ENCODE measurements around the gene SLC15A1.

SLC15A1 gene

GRCh38 chr13:98796191-98796590, 43.7 kb upstream of the SLC15A1 start:
- Histone ChIP-seq H3K27me3 (ENCODE audit: insufficient read depth, insufficient read length) (no peaks in the 10 kb centered on the region), H3K36me3 (ENCODE audit: insufficient read depth, insufficient read length, low read length) (peaks cover 3% of the 10 kb centered on the region), H3K9ac (ENCODE audit: insufficient read length, low read depth) (no peak overlapping the region), H3K4me1 (ENCODE audit: insufficient read depth, insufficient read length) (no peaks in the 10 kb centered on the region), H3K4me3 (ENCODE audit: insufficient read length, low read depth) (no peak overlapping the region), H3K9me3 (ENCODE audit: insufficient read depth, low read length) (no peaks in the 10 kb centered on the region)
- no peak for TF ChIP-seq YY1 (IDR thresholded peaks at IDR 0.05; ENCODE audit: insufficient read depth, insufficient read length)
- TF ChIP-seq SUZ12 (IDR thresholded peaks at IDR 0.05; ENCODE audit: extremely low read depth, insufficient read depth, insufficient read length): no peak
- no peak for TF ChIP-seq ZNF274 (IDR thresholded peaks at IDR 0.05; ENCODE audit: low read depth, low read length)
- DNase-seq (ENCODE audit: low read depth, low spot score): no peak

- Histone ChIP-seq H3K4me1 (ENCODE audit: insufficient read depth, insufficient read length) (no peaks in the 10 kb centered on the region), H3K9me3 (ENCODE audit: insufficient read depth, low read length) (no peaks in the 10 kb centered on the region), H3K9ac (ENCODE audit: insufficient read length, low read depth) (no peak overlapping the region), H3K27me3 (ENCODE audit: insufficient read depth, insufficient read length) (no peaks in the 10 kb centered on the region), H3K4me3 (ENCODE audit: insufficient read length, low read depth) (no peak overlapping the region), H3K36me3 (ENCODE audit: insufficient read depth, insufficient read length, low read length) (peaks cover 2% of the 10 kb centered on the region)
- TF ChIP-seq YY1 (IDR thresholded peaks at IDR 0.05; ENCODE audit: insufficient read depth, insufficient read length) (no peak), ZNF274 (IDR thresholded peaks at IDR 0.05; ENCODE audit: low read depth, low read length) (no peak), SUZ12 (IDR thresholded peaks at IDR 0.05; ENCODE audit: extremely low read depth, insufficient read depth, insufficient read length) (no peak)
- DNase-seq (ENCODE audit: low read depth, low spot score): no peak
Measured at GRCh38 chr13:98795220-98795619, 42.7 kb upstream of the SLC15A1 start.

DNA sequence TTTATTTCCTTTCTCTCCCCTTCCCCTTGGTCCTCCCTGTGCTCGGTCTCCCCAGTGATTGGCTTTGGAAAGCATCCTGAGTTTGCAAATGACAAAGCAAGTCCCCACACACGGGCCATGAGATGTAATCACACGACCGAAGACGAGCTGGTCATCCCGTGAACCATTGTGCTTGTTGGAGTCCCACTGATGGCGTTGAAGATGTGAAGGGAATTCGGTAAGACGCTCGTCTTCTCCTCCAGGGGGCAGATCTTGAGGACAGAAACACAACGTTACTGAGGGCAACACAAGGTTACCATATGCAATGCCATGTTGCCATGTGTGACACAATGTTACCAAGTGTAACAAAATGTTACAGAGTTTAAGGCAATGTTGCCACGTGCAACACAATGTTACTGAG, 42.0 kb upstream of the SLC15A1 start:
- H3K4me1 ChIP-seq (ENCODE audit: insufficient read depth, insufficient read length): no peaks in the 10 kb centered on the region
- no peaks in the 10 kb centered on the region for H3K36me3 ChIP-seq (ENCODE audit: insufficient read depth, insufficient read length, low read length)
- no peak overlapping the region for H3K9ac ChIP-seq (ENCODE audit: insufficient read length, low read depth)
- DNase-seq (ENCODE audit: low read depth, low spot score): no peak
- no peak overlapping the region for H3K4me3 ChIP-seq (ENCODE audit: insufficient read length, low read depth)
- TF ChIP-seq SUZ12 (IDR thresholded peaks at IDR 0.05; ENCODE audit: extremely low read depth, insufficient read depth, insufficient read length): no peak
- H3K9me3 ChIP-seq (ENCODE audit: insufficient read depth, low read length): no peaks in the 10 kb centered on the region
- no peaks in the 10 kb centered on the region for H3K27me3 ChIP-seq (ENCODE audit: insufficient read depth, insufficient read length)

DNA sequence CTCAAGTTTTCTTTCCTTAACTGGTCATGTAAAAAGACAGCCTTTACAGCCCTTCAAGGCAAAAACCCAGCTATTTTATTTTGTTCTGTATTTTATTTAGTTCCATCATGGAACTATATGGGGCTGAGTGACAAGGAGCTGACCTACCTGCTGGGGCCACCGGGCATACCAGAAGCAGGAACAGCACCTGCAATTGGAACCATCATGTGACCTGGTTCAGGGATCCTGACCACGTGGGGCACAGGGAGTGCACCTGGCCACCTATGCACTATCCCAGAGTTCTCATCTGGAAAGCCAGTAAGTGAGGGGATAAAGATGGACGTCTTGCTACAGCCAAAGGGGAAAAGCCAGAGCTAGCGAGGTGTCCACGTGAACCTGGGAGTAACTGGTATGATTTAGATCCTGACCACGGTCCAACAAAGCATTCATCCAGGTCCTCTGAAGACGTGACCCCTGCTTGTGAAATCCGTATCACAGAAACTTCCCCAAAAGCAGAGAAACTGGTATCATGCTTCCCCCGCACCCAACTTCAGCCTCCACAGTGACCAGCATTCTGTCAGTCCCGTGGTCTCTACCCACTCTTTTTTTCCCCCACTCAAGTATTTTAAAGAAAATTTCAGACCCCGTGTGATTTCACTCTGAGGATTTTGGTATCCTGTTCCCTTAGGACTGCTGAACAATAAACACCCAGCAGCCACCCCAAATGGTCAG, 40.5 kb upstream of the SLC15A1 start:
- no peaks in the 10 kb centered on the region for H3K36me3 ChIP-seq (ENCODE audit: insufficient read depth, insufficient read length, low read length)
- H3K4me3 ChIP-seq (ENCODE audit: insufficient read length, low read depth): no peak overlapping the region
- H3K27me3 ChIP-seq (ENCODE audit: insufficient read depth, insufficient read length): no peaks in the 10 kb centered on the region
- H3K9ac ChIP-seq (ENCODE audit: insufficient read length, low read depth): no peak overlapping the region
- TF ChIP-seq YY1 (IDR thresholded peaks at IDR 0.05; ENCODE audit: insufficient read depth, insufficient read length): no peak
- no peak for TF ChIP-seq SUZ12 (IDR thresholded peaks at IDR 0.05; ENCODE audit: extremely low read depth, insufficient read depth, insufficient read length)
- no peak for TF ChIP-seq ZNF274 (IDR thresholded peaks at IDR 0.05; ENCODE audit: low read depth, low read length)
- no peaks in the 10 kb centered on the region for H3K9me3 ChIP-seq (ENCODE audit: insufficient read depth, low read length)
- H3K4me1 ChIP-seq (ENCODE audit: insufficient read depth, insufficient read length): no peaks in the 10 kb centered on the region
- no peak for DNase-seq (ENCODE audit: low read depth, low spot score)

DNA sequence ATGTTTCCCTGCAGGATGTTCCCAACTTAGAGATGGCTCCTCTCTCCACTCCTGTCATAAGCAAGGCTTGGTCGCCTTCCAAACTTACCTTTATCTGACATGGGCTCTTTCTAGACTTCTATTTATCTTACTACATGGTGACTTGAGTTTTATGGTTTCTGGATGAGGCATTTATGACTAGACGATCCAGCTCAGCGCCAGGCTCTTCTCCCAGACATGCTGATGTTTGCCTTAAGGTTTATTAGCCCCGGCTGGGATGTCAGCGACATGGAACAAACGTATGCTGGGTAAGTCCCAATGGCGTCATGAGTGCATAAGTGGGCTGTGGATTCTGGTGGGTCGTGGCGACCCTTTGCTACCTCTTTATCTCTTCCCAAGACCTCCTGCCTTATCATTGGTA, 39.8 kb upstream of the SLC15A1 start:
- no peaks in the 10 kb centered on the region for H3K36me3 ChIP-seq (ENCODE audit: insufficient read depth, insufficient read length, low read length)
- no peak for DNase-seq (ENCODE audit: low read depth, low spot score)
- H3K4me1 ChIP-seq (ENCODE audit: insufficient read depth, insufficient read length): no peaks in the 10 kb centered on the region
- H3K9me3 ChIP-seq (ENCODE audit: insufficient read depth, low read length): no peaks in the 10 kb centered on the region
- no peak overlapping the region for H3K9ac ChIP-seq (ENCODE audit: insufficient read length, low read depth)
- no peak overlapping the region for H3K4me3 ChIP-seq (ENCODE audit: insufficient read length, low read depth)
- no peaks in the 10 kb centered on the region for H3K27me3 ChIP-seq (ENCODE audit: insufficient read depth, insufficient read length)
- TF ChIP-seq YY1 (IDR thresholded peaks at IDR 0.05; ENCODE audit: insufficient read depth, insufficient read length): no peak
- TF ChIP-seq ZNF274 (IDR thresholded peaks at IDR 0.05; ENCODE audit: low read depth, low read length): no peak
- no peak for TF ChIP-seq SUZ12 (IDR thresholded peaks at IDR 0.05; ENCODE audit: extremely low read depth, insufficient read depth, insufficient read length)

GRCh38 chr13:98791611-98792010, 39.1 kb upstream of the SLC15A1 start:
- H3K27me3 ChIP-seq (ENCODE audit: insufficient read depth, insufficient read length): no peaks in the 10 kb centered on the region
- H3K4me3 ChIP-seq (ENCODE audit: insufficient read length, low read depth): no peak overlapping the region
- no peak for DNase-seq (ENCODE audit: low read depth, low spot score)
- H3K4me1 ChIP-seq (ENCODE audit: insufficient read depth, insufficient read length): no peaks in the 10 kb centered on the region
- H3K36me3 ChIP-seq (ENCODE audit: insufficient read depth, insufficient read length, low read length): no peaks in the 10 kb centered on the region
- H3K9me3 ChIP-seq (ENCODE audit: insufficient read depth, low read length): no peaks in the 10 kb centered on the region
- TF ChIP-seq ZNF274 (IDR thresholded peaks at IDR 0.05; ENCODE audit: low read depth, low read length) (no peak), SUZ12 (IDR thresholded peaks at IDR 0.05; ENCODE audit: extremely low read depth, insufficient read depth, insufficient read length) (no peak)
- H3K9ac ChIP-seq (ENCODE audit: insufficient read length, low read depth): no peak overlapping the region

DNA sequence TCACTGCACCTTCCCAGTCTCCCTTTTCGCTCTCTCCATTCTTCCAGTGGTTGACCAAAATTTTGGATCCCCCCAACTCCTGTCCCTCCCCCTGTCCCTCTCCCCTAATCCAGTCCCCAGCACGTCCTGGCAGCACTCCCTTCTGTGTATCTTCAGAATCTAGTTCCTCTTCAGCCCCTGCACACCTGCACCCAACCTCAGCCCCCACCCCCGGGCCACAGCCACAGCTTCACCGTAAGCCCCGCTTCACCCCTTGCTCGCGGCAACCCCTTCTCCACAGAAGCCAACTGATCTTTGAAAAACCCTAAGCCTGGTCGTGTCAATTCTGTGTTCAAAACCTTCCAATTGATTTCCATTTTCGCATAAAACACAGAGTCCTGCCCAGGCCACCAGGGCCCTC, 35.5 kb upstream of the SLC15A1 start:
- DNase-seq (ENCODE audit: low read depth, low spot score): no peak
- no peaks in the 10 kb centered on the region for H3K9me3 ChIP-seq (ENCODE audit: insufficient read depth, low read length)
- TF ChIP-seq ZNF274 (IDR thresholded peaks at IDR 0.05; ENCODE audit: low read depth, low read length) (no peak), SUZ12 (IDR thresholded peaks at IDR 0.05; ENCODE audit: extremely low read depth, insufficient read depth, insufficient read length) (no peak), YY1 (IDR thresholded peaks at IDR 0.05; ENCODE audit: insufficient read depth, insufficient read length) (no peak)
- H3K4me1 ChIP-seq (ENCODE audit: insufficient read depth, insufficient read length): no peaks in the 10 kb centered on the region
- H3K9ac ChIP-seq (ENCODE audit: insufficient read length, low read depth): no peak overlapping the region
- no peaks in the 10 kb centered on the region for H3K36me3 ChIP-seq (ENCODE audit: insufficient read depth, insufficient read length, low read length)
- no peak overlapping the region for H3K4me3 ChIP-seq (ENCODE audit: insufficient read length, low read depth)
- no peaks in the 10 kb centered on the region for H3K27me3 ChIP-seq (ENCODE audit: insufficient read depth, insufficient read length)

All from NT2/D1 (cell line).